HepG2 (cell line): ENCODE results near the gene PDE8B. TPM values are rescaled to one million over a fixed set of nuclear protein-coding genes. Genes with fewer than 3 reads are reported as not detected.

Experiments used
- FOXO1 ChIP-seq: sonication (generic); formaldehyde crosslinking; IDR thresholded peaks from 2 replicates; pipeline ENCODE4 v1.4.0; 2020; ENCODE audit warnings: missing genetic modification reagents
- RFXANK ChIP-seq: IDR thresholded peaks from 2 replicates; pipeline ENCODE4 v1.6.1; 2016
- ZNF253 ChIP-seq: sonication (generic); formaldehyde crosslinking; IDR thresholded peaks from 2 replicates; pipeline ENCODE4 v1.8.0; 2022; ENCODE audit warnings: mild to moderate bottlenecking, missing genetic modification reagents, borderline replicate concordance
- ZNF281 ChIP-seq: sonication (generic); formaldehyde crosslinking; IDR thresholded peaks from 2 replicates; pipeline ENCODE4 v1.4.0; 2020; ENCODE audit warnings: missing genetic modification reagents, borderline replicate concordance
- ZNF652 ChIP-seq: IDR thresholded peaks from 2 replicates; pipeline ENCODE4 v1.6.1; 2016; ENCODE audit warnings: low read depth, borderline replicate concordance
- polyA plus RNA-seq, 8 experiments: library from polyadenylated mRNA; depleted of rRNA in 3 of 8; stranded (reverse) in 7 of 8; unstranded in 1 of 8; fragments of >200 nt; fragmentation: Illumina TruSeq in 4 of 8; extraction: Trizol in 4 of 8; gene quantifications; 2 replicates each; pipeline versions ENCODE4 v1.2.1 to v1.2.3, GENCODE V29; 2011 to 2016; ENCODE audit warnings: low read depth in 4 of 8, missing spikeins in 1 of 8, mixed read lengths in 1 of 8; ENCODE audit not compliant: insufficient read depth in 1 of 8
- total RNA-seq, 5 experiments: library from RNA; depleted of rRNA; stranded (reverse); fragments of >200 nt; fragmentation: Illumina TruSeq; extraction: Trizol; gene quantifications; 2 replicates each; pipeline ENCODE4 v1.2.3, GENCODE V29; 2016; ENCODE audit warnings: low read depth in 1 of 5
- TF ChIP-seq, protein P1 (sequence below): IDR thresholded peaks from 2 replicates; pipeline ENCODE4 v1.4.0; 2020; ENCODE audit warnings: mild to moderate bottlenecking, missing genetic modification reagents
- TF ChIP-seq, protein P2 (sequence below): IDR thresholded peaks from 2 replicates; pipeline ENCODE4 v1.6.1; 2016; ENCODE audit warnings: mild to moderate bottlenecking, missing biosample characterization, missing genetic modification reagents
- TF ChIP-seq, protein P3 (sequence below): sonication (generic); formaldehyde crosslinking; conservative IDR thresholded peaks from 2 replicates; pipeline ENCODE4 v1.4.0; 2020; ENCODE audit warnings: mild to moderate bottlenecking, missing genetic modification reagents, moderate library complexity

PDE8B gene
- total and polyA plus RNA-seq, 2 of the 13 experiments (the other 11 are each of a cell fraction or from before 2014, with no cell fraction given) = 0.07 TPM; not detected in 1

- TF ChIP-seq, protein P1, sequence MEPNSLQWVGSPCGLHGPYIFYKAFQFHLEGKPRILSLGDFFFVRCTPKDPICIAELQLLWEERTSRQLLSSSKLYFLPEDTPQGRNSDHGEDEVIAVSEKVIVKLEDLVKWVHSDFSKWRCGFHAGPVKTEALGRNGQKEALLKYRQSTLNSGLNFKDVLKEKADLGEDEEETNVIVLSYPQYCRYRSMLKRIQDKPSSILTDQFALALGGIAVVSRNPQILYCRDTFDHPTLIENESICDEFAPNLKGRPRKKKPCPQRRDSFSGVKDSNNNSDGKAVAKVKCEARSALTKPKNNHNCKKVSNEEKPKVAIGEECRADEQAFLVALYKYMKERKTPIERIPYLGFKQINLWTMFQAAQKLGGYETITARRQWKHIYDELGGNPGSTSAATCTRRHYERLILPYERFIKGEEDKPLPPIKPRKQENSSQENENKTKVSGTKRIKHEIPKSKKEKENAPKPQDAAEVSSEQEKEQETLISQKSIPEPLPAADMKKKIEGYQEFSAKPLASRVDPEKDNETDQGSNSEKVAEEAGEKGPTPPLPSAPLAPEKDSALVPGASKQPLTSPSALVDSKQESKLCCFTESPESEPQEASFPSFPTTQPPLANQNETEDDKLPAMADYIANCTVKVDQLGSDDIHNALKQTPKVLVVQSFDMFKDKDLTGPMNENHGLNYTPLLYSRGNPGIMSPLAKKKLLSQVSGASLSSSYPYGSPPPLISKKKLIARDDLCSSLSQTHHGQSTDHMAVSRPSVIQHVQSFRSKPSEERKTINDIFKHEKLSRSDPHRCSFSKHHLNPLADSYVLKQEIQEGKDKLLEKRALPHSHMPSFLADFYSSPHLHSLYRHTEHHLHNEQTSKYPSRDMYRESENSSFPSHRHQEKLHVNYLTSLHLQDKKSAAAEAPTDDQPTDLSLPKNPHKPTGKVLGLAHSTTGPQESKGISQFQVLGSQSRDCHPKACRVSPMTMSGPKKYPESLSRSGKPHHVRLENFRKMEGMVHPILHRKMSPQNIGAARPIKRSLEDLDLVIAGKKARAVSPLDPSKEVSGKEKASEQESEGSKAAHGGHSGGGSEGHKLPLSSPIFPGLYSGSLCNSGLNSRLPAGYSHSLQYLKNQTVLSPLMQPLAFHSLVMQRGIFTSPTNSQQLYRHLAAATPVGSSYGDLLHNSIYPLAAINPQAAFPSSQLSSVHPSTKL = no peak
- TF ChIP-seq RFXANK (CRISPR knock-in tag) (no peak), ZNF253 (CRISPR knock-in tag) (no peak), ZNF652 (no peak), FOXO1 (CRISPR knock-in tag) (no peak), ZNF281 (CRISPR knock-in tag) (no peak)
- TF ChIP-seq, protein P2, sequence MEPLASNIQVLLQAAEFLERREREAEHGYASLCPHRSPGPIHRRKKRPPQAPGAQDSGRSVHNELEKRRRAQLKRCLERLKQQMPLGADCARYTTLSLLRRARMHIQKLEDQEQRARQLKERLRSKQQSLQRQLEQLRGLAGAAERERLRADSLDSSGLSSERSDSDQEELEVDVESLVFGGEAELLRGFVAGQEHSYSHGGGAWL (CRISPR knock-in tag) = no peak
- TF ChIP-seq, protein P3, sequence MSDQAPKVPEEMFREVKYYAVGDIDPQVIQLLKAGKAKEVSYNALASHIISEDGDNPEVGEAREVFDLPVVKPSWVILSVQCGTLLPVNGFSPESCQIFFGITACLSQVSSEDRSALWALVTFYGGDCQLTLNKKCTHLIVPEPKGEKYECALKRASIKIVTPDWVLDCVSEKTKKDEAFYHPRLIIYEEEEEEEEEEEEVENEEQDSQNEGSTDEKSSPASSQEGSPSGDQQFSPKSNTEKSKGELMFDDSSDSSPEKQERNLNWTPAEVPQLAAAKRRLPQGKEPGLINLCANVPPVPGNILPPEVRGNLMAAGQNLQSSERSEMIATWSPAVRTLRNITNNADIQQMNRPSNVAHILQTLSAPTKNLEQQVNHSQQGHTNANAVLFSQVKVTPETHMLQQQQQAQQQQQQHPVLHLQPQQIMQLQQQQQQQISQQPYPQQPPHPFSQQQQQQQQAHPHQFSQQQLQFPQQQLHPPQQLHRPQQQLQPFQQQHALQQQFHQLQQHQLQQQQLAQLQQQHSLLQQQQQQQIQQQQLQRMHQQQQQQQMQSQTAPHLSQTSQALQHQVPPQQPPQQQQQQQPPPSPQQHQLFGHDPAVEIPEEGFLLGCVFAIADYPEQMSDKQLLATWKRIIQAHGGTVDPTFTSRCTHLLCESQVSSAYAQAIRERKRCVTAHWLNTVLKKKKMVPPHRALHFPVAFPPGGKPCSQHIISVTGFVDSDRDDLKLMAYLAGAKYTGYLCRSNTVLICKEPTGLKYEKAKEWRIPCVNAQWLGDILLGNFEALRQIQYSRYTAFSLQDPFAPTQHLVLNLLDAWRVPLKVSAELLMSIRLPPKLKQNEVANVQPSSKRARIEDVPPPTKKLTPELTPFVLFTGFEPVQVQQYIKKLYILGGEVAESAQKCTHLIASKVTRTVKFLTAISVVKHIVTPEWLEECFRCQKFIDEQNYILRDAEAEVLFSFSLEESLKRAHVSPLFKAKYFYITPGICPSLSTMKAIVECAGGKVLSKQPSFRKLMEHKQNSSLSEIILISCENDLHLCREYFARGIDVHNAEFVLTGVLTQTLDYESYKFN (CRISPR knock-in tag) = no peak
Observed at GRCh38 chr5:77398896-77399295, 188.4 kb downstream of the PDE8B start (continued).
